ENCODE measurements around the gene MTHFD1.

Gene MTHFD1

DNA sequence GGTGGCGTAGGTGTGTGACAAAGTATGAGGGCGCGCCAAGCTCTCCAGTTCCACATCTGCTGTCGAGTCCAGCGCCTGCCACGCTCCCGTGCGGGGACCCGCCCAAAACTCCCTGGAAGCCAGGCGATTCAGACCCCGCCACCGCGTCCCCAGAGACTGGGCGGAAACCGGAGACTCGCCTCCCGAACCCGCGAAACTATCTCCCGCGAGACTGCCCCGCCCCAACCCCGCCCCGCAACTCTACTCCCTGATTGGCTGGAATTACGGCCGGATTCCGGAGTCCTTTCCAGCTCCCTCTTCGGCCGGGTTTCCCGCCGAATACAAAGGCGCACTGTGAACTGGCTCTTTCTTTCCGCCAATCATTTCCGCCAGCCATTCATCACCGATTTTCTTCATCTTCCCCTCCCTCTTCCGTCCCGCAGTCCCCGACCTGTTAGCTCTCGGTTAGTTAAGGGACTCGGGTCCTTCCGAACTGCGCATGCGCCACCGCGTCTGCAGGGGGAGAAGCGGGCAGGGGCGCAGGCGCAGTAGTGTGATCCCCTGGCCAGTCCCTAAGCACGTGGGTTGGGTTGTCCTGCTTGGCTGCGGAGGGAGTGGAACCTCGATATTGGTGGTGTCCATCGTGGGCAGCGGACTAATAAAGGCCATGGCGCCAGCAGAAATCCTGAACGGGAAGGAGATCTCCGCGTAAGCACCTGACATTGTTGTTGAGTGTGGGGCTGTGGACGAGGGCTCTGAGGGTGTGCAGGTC lies at the start of gene MTHFD1:
TSS of gene MTHFD1 (plus strand) at position 572 of the 751 bp plus-strand sequence. CDS start at position 647, 75 bp downstream.
- DNase-seq (ENCODE audit: low read depth): peak; percentile 100

DNA sequence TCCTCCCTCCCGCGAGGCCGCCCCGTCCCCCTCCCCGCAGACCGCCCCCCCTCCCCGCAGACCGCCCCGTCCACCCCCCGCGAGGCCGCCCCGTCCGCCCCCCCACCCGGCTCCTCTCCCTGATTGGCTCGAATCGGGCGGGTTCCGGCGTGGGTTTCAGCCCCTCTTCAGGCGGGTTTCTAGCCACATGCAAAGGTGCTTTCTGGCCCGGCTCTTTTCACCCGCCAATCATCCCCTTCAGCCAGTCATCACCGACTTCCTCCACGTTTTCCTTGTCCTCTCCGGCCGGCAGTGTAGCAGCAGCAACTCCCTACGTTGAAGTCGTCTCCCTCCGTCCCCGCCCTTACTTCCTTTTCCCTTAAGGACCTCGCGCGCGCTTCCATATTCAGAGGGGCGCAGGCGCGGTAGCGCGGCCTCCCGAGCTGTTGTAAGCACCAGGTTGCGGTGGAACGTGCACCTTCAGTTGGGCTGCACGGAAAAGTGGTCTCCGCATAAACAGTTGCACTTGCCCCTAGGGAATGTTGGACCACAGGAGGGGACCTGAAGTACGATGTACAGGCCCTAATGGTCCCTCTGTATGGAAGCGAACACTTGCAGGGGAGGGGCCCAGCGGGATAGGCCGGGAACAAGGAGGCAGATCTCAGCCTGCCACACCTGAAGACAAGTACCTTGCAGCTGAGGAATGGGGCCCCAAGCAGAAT lies 49.4 kb upstream of the MTHFD1 start:
- TF ChIP-seq, protein P1, sequence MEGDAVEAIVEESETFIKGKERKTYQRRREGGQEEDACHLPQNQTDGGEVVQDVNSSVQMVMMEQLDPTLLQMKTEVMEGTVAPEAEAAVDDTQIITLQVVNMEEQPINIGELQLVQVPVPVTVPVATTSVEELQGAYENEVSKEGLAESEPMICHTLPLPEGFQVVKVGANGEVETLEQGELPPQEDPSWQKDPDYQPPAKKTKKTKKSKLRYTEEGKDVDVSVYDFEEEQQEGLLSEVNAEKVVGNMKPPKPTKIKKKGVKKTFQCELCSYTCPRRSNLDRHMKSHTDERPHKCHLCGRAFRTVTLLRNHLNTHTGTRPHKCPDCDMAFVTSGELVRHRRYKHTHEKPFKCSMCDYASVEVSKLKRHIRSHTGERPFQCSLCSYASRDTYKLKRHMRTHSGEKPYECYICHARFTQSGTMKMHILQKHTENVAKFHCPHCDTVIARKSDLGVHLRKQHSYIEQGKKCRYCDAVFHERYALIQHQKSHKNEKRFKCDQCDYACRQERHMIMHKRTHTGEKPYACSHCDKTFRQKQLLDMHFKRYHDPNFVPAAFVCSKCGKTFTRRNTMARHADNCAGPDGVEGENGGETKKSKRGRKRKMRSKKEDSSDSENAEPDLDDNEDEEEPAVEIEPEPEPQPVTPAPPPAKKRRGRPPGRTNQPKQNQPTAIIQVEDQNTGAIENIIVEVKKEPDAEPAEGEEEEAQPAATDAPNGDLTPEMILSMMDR (conservative IDR thresholded peaks at IDR 0.05; ENCODE audit: low read length): no peak
- peak; percentile 95 for DNase-seq (ENCODE audit: low read depth)
- peak overlapping the region; percentile 73 for H3K4me3 ChIP-seq (ENCODE audit: low read length)

More for the DNA sequence above, at the start of gene MTHFD1:
- H3K4me3 ChIP-seq (ENCODE audit: low read length): peak within 1 kb of the TSS; percentile 92
- TF ChIP-seq, protein P1 (conservative IDR thresholded peaks at IDR 0.05; ENCODE audit: low read length): no peak

DNA sequence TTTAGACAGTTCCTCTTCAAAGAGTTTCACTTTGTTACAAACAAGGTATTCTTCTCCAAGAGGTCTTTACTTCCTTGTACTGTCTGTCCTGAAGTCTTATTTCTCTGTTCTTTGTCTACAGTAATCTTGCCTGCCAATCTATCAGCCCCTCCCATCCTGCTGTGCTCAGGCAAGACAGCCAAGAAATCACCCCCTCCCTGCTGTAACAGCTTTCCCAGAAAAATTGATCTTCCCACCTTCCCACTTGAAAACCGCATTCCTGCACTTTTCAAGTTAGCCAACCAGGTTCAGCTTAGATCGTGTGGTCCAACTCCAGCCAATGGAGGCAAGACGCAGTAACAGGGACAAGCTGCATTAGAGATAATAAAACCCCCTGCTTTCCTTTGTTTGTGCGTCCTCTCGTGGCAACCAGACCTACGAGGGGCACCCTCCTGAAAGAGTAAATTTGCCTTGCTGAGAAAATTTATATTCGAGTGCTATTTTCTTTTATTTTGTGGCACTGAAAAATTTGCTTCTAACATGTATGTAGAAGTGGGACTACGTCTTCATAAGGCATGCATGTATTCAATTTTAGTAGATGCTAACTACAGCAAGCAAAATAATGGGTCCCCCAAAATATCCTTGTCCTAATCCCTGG lies 47.5 kb upstream of the MTHFD1 start:
- TF ChIP-seq, protein P1 (conservative IDR thresholded peaks at IDR 0.05; ENCODE audit: low read length): no peak
- DNase-seq (ENCODE audit: low read depth): no peak
- no peak overlapping the region for H3K4me3 ChIP-seq (ENCODE audit: low read length)

DNA sequence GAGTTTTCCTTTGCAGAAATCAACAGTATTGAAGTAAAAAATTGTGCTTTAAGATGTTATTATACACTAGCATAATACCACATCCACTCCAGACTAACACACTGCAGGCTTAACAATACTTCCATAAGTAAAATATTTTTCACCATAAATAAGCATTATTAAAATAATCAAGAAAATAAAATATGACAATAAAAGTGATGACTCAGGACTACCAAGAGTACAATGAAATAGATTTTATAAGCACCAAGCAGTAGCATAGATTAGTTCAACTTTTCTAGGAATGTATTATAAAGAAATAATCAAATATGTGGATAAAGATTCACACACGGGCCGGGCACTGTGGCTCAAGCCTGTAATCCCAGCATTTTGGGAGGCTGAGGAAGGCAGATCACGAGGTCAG lies 40.4 kb upstream of the MTHFD1 start:
- TF ChIP-seq, protein P1 (conservative IDR thresholded peaks at IDR 0.05; ENCODE audit: low read length): no peak
- no peak for DNase-seq (ENCODE audit: low read depth)
- no peak overlapping the region for H3K4me3 ChIP-seq (ENCODE audit: low read length)

DNA sequence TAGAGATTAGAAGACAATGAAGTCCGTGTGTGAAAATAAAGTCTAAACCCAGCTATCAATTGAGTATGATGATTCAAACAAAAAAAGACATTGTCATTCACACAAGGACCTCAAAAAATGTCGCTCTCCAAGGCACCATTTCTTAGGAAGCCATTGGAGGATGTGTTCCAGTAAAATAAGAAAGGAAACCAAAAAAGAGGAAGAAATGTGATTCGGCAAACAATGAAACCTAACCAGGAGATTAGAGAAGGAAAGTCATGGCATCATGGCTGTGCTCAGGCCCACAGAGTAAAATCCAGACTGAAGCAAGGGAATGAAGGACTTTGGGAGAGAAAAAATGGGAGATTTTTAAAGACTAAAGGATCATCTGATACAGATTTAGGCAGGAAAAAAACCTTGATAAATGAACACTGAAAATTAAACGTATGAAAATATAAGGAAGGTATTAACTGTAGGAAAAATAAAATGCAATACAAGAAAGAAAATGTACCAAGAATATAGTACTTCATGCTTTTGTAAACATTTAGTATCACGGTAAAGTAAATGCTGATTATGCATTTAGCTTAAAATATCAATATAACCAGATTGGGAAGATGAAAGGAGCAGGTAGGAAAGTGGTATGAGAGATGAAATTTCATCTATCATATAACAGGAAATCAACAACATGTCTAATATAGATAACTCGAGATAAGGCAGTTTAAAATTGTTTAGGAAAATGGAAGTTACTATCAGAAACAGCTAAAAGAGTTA lies 38.2 kb upstream of the MTHFD1 start:
- no peak overlapping the region for H3K4me3 ChIP-seq (ENCODE audit: low read length)
- TF ChIP-seq, protein P1 (conservative IDR thresholded peaks at IDR 0.05; ENCODE audit: low read length): no peak
- no peak for DNase-seq (ENCODE audit: low read depth)

DNA sequence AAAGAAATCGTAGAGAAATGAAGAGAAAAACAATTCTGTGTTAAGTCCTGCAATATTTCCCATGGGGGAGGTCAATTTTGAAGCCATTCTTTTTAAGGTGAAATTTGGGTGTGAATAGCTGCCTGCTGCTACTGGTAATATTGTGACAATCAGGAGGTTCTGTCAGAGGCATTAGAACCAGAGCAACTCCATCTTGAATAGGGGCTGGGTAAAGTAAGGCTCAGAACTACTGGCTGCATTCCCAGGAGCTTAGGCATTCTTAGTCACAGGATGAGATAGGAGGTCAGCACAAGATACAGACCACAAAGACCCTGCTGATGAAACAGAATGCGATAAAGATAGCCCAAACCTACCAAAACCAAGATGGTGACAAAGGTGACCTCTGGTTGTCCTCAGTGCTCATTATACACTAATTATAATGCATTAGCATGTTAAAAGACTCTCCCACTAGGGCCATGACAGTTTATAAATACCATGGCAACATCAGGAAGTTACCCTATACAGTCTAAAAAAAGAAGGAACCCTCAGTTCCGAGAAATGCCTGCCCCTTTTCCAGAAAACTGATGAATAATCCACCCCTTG lies 24.8 kb upstream of the MTHFD1 start:
- TF ChIP-seq, protein P1 (conservative IDR thresholded peaks at IDR 0.05; ENCODE audit: low read length): no peak
- DNase-seq (ENCODE audit: low read depth): peak; percentile 4

More for the DNA sequence above, 24.8 kb upstream of the MTHFD1 start:
- H3K4me3 ChIP-seq (ENCODE audit: low read length): no peak overlapping the region
